GM23338 (cell line): Measurements from ENCODE around the gene ZNF679.

ENCODE experiments used
- CTCF ChIP-seq, 2 experiments: fragments of 200-600 bp in 1 of 2; sonication (generic) in 1 of 2; conservative IDR thresholded peaks; 2 replicates each; pipeline versions ENCODE4 v1.5.1 to v1.6.1; 2016 to 2017; ENCODE audit warnings: antibody characterized with exemption in 2 of 2, low read depth in 2 of 2, mild to moderate bottlenecking in 2 of 2, moderate library complexity in 1 of 2
- EZH2phosphoT487 ChIP-seq: fragments of 200-600 bp; sonication (generic); IDR thresholded peaks from one replicate; pipeline ENCODE4 v1.8.1; 2018; ENCODE audit warnings: antibody characterized with exemption; ENCODE audit not compliant: unreplicated experiment
- POLR2AphosphoS5 ChIP-seq: IDR thresholded peaks from 2 replicates; pipeline ENCODE4 v1.6.1; 2016; ENCODE audit warnings: antibody characterized with exemption, low read depth
- ZNF114 ChIP-seq: fragments of 250-450 bp; sonication (Bioruptor Pico); IDR thresholded peaks from 2 replicates; pipeline ENCODE4 v1.5.0; 2020; ENCODE audit warnings: mild to moderate bottlenecking, moderate library complexity

- TF ChIP-seq POLR2AphosphoS5, result no peak
- no peak for TF ChIP-seq EZH2phosphoT487
- TF ChIP-seq CTCF (conservative IDR thresholded peaks at IDR 0.05; ENCODE audit: low read depth in 2 of 2), result no peak
- TF ChIP-seq ZNF114 (CRISPR knock-in tag), result no peak
Observed at GRCh38 chr7:64300641-64301405, 72.5 kb downstream of the ZNF679 start.
